Stomach (tissue), 9 donors: ENCODE data around the gene CFAP298. TPM values are rescaled to one million over a fixed set of nuclear protein-coding genes. Genes with fewer than 3 reads are reported as not detected.
A peak's percentile ranks its signal among the peaks of the same experiment; 100 is the strongest.

Source experiments
- DNase-seq, 2 donors: peaks; one replicate each; pipeline versions ENCODE4 v3.0.0 to v3.0.0-alpha.2; 2013 to 2019
- H3K27ac ChIP-seq, 5 donors: fragments of 200-600 bp in 4 of 5; sonication (generic) in 4 of 5; one replicate each; pipeline ENCODE4 v1.5.1; 2013 to 2019; ENCODE audit warnings: mild to moderate bottlenecking in 1 of 5, moderate library complexity in 1 of 5
- H3K27me3 ChIP-seq, 3 donors: fragments of 200-600 bp; sonication (generic); one replicate each; pipeline ENCODE4 v1.5.1; 2017 to 2019; ENCODE audit warnings: mixed run types in 1 of 3
- H3K36me3 ChIP-seq, 4 donors: fragments of 200-600 bp; sonication (generic); 1 replicate in 3 of 4; 2 replicates in 1 of 4; pipeline ENCODE4 v1.5.1; 2016 to 2019
- H3K4me1 ChIP-seq, 4 donors: fragments of 200-600 bp; sonication (generic); one replicate each; pipeline ENCODE4 v1.5.1; 2016 to 2019
- H3K4me3 ChIP-seq, 4 donors: fragments of 200-600 bp; sonication (generic) in 3 of 4; one replicate each; pipeline ENCODE4 v1.5.1; 2016 to 2019; ENCODE audit warnings: mild to moderate bottlenecking in 1 of 4
- H3K9me3 ChIP-seq, 4 donors: fragments of 200-600 bp; sonication (generic); one replicate each; pipeline ENCODE4 v1.5.1; 2016 to 2019
- CTCF ChIP-seq, 7 experiments: fragments of 450-650 bp in 4 of 7; fragments of 200-600 bp in 3 of 7; sonication (generic) in 3 of 7; IDR thresholded peaks; one replicate each; pipeline ENCODE4 v1.5.1; 2016 to 2019; ENCODE audit warnings: antibody characterized with exemption in 7 of 7, control low read depth in 2 of 7, mild to moderate bottlenecking in 1 of 7
- EP300 ChIP-seq: sonication (generic); formaldehyde crosslinking; IDR thresholded peaks from one replicate; pipeline ENCODE4 v1.6.1; 2017; ENCODE audit warnings: antibody characterized with exemption
- POLR2A ChIP-seq, 4 donors: fragments of 450-650 bp; IDR thresholded peaks; one replicate each; pipeline ENCODE4 v1.6.1; 2016; ENCODE audit warnings: antibody characterized with exemption in 4 of 4, control low read depth in 2 of 4, mild to moderate bottlenecking in 1 of 4, moderate library complexity in 1 of 4
- POLR2AphosphoS5 ChIP-seq, 3 donors: sonication (generic); formaldehyde crosslinking; IDR thresholded peaks; one replicate each; pipeline ENCODE4 v1.6.1; 2016; ENCODE audit warnings: antibody characterized with exemption in 3 of 3
- WGBS, 5 donors: extraction: QIAGEN DNeasy Blood & Tissue Kit in 3 of 5; methylation state at CpG; one replicate each; pipeline versions ENCODE4 v1.1.5 to v1.1.7; 2013 to 2018; 5-methylcytosine and 5-hydroxymethylcytosine counted together
- intact Hi-C: fragments of 100-400 bp; cut with DNase I; formaldehyde crosslinking; loops from one replicate; pipeline ENCODE4 v1.15.1; 2023; ENCODE audit warnings: low total_unique reads
- polyA plus RNA-seq, 3 donors: library from polyadenylated mRNA; stranded (reverse); fragments of 200-250 nt; gene quantifications; one replicate each; pipeline ENCODE4 v1.2.3, GENCODE V29; 2013
- total RNA-seq, 5 donors: library from RNA; depleted of rRNA; stranded (reverse); fragments of >200 nt; gene quantifications; one replicate each; pipeline versions ENCODE4 v1.1.0 to v1.2.3, GENCODE V29; 2014 to 2016
- donor health status: healthy with polysubstance abuse.
- donor health status: Bipolar disorder and iron deficiency.
- donor health status: healthy.

Gene CFAP298
- total and polyA plus RNA-seq, 8 donors = 0.87 to 61.8 (median 29.5) TPM

GRCh38 chr21:32653326-32653901 lies 41.2 kb upstream of the CFAP298 start:
- Histone ChIP-seq H3K4me3 (no peak overlapping the region), H3K9me3 (no peaks in the 10 kb centered on the region), H3K36me3 (peaks cover 10 to 74% (median 64%) of the 10 kb centered on the region in 4 donors), H3K27ac (no peak overlapping the region), H3K4me1 (no peaks in the 10 kb centered on the region), H3K27me3 (no peaks in the 10 kb centered on the region)
- DNase-seq = peak in 1 of 2 donors; percentile 70
- intact Hi-C loops = loop anchor here (10.0 kb wide), 1 partner anchor 171 kb away; no protein-coding TSS in a partner anchor
- peak in 5 of 7 experiments; percentile 30 to 61 (median 44) for TF ChIP-seq CTCF (IDR thresholded peaks at IDR 0.05)
- TF ChIP-seq POLR2AphosphoS5 (IDR thresholded peaks at IDR 0.05) = no peak
- whole genome bisulfite sequencing, 5 donors = 59 to 87% (median 69%) methylated on average over 2 of the region's 2 CpGs

- Histone ChIP-seq H3K27ac (no peak overlapping the region), H3K9me3 (no peaks in the 10 kb centered on the region), H3K36me3 (peaks cover 5 to 85% (median 77%) of the 10 kb centered on the region in 4 donors), H3K4me3 (no peak overlapping the region), H3K4me1 (no peaks in the 10 kb centered on the region), H3K27me3 (no peaks in the 10 kb centered on the region)
- TF ChIP-seq CTCF (IDR thresholded peaks at IDR 0.05) = no peak
- TF ChIP-seq EP300 = no peak
- TF ChIP-seq POLR2A (IDR thresholded peaks at IDR 0.05) = no peak
- TF ChIP-seq POLR2AphosphoS5 (IDR thresholded peaks at IDR 0.05) = no peak
- no peak for DNase-seq
- intact Hi-C loops = no loop called here
Observed at GRCh38 chr21:32648165-32648564, 36.0 kb upstream of the CFAP298 start.

GRCh38 chr21:32645261-32646182 lies 33.3 kb upstream of the CFAP298 start:
- TF ChIP-seq POLR2AphosphoS5 (IDR thresholded peaks at IDR 0.05) = no peak
- TF ChIP-seq POLR2A (IDR thresholded peaks at IDR 0.05) = no peak
- TF ChIP-seq CTCF (IDR thresholded peaks at IDR 0.05) = no peak
- no peak for TF ChIP-seq EP300
- H3K27me3 ChIP-seq = no peaks in the 10 kb centered on the region
- 47 to 71% (median 56%) methylated on average over 19 of the region's 19 CpGs for WGBS, 5 donors
- no peaks in the 10 kb centered on the region for H3K9me3 ChIP-seq
- H3K27ac ChIP-seq = no peak overlapping the region
- peak in 1 of 2 donors; percentile 30 for DNase-seq
- intact Hi-C loops = no loop called here
- no peaks in the 10 kb centered on the region for H3K4me1 ChIP-seq
- no peak overlapping the region for H3K4me3 ChIP-seq
- peaks cover 5 to 92% (median 88%) of the 10 kb centered on the region in 4 donors for H3K36me3 ChIP-seq

GRCh38 chr21:32641710-32642698 lies 29.8 kb upstream of the CFAP298 start:
- H3K9me3 ChIP-seq = no peaks in the 10 kb centered on the region
- no peaks in the 10 kb centered on the region for H3K4me1 ChIP-seq
- DNase-seq = no peak
- H3K27ac ChIP-seq = no peak overlapping the region
- TF ChIP-seq CTCF (IDR thresholded peaks at IDR 0.05) (no peak), POLR2A (IDR thresholded peaks at IDR 0.05) (no peak), POLR2AphosphoS5 (IDR thresholded peaks at IDR 0.05) (no peak), EP300 (no peak)
- 78 to 86% (median 81%) methylated on average over 10 of the region's 10 CpGs for WGBS, 5 donors
- H3K27me3 ChIP-seq = no peaks in the 10 kb centered on the region
- H3K4me3 ChIP-seq = no peak overlapping the region
- intact Hi-C loops = no loop called here
- peaks cover 20 to 95% (median 90%) of the 10 kb centered on the region in 4 donors for H3K36me3 ChIP-seq
